H1 (cell line): ENCODE data around the gene PLXDC2. TPM values are rescaled to one million over a fixed set of nuclear protein-coding genes. Genes with fewer than 3 reads are reported as not detected.

Experiments used
- GABPA ChIP-seq: IDR thresholded peaks from 2 replicates; pipeline ENCODE4 v1.6.1; 2011; ENCODE audit warnings: mild to moderate bottlenecking, low read length, moderate library complexity, borderline replicate concordance; ENCODE audit not compliant: insufficient read depth
- HDAC2 ChIP-seq, 2 experiments: fragments of 300-600 bp in 1 of 2; sonication (generic) in 1 of 2; IDR thresholded peaks; 2 replicates each; pipeline ENCODE4 v1.6.1; 2011 to 2012; ENCODE audit warnings: low read depth in 2 of 2, low read length in 2 of 2, mild to moderate bottlenecking in 2 of 2, moderate library complexity in 2 of 2, borderline replicate concordance in 1 of 2, inconsistent platforms in 1 of 2
- KDM4A ChIP-seq: IDR thresholded peaks from one replicate; pipeline ENCODE4 v1.7.1; 2012; ENCODE audit warnings: low read depth, mild to moderate bottlenecking, moderate library complexity, low read length, inconsistent platforms; ENCODE audit not compliant: severe bottlenecking
- RNF2 ChIP-seq: fragments of 200-900, 300-1000 bp; sonication (generic); IDR thresholded peaks from 2 replicates; pipeline ENCODE4 v1.7.1; 2016; ENCODE audit warnings: borderline replicate concordance, low read depth, mild to moderate bottlenecking, antibody characterized with exemption, low read length; ENCODE audit not compliant: poor library complexity, severe bottlenecking; ENCODE audit errors: missing control alignments
- SUZ12 ChIP-seq: fragments of 200-600 bp; sonication (generic); IDR thresholded peaks from 2 replicates; pipeline ENCODE4 v1.6.1; 2012; ENCODE audit warnings: mild to moderate bottlenecking, inconsistent platforms, low read length, moderate library complexity, mixed read lengths
- TBP ChIP-seq: IDR thresholded peaks from 2 replicates; pipeline ENCODE4 v1.6.1; 2011; ENCODE audit warnings: low read depth, low read length, improper control_type of control experiment
- polyA plus RNA-seq, 7 experiments: library from polyadenylated mRNA; depleted of rRNA in 3 of 7; stranded (reverse) in 5 of 7; unstranded in 2 of 7; fragments of >200 nt in 5 of 7; fragments of 200-250 nt in 2 of 7; gene quantifications; 1 replicate in 5 of 7; 2 replicates in 1 of 7; 4 replicates in 1 of 7; pipeline versions ENCODE4 v1.2.1 to v1.2.3, GENCODE V29; 2011 to 2013; ENCODE audit warnings: missing spikeins in 2 of 7, mixed read lengths in 2 of 7
- total RNA-seq: library from RNA; stranded (reverse); fragmentation: NEBNext Ultra II Directional; extraction: Animal tissue kit (Norgen Biotek cat#: 25700); gene quantifications from 2 replicates; pipeline ENCODE4 v1.2.1, GENCODE V29; 2021
- TF ChIP-seq, protein P1 (sequence below): fragments of 300-600 bp; sonication (generic); IDR thresholded peaks from 2 replicates; pipeline ENCODE4 v1.7.1; 2012; ENCODE audit warnings: low read length, moderate library complexity, mild to moderate bottlenecking, inconsistent platforms; ENCODE audit not compliant: insufficient replicate concordance

Gene PLXDC2
- total and polyA plus RNA-seq, 2 of the 8 experiments (the other 6 are each of a cell fraction or from before 2014, with no cell fraction given), result 23.0 to 40.5 TPM

DNA sequence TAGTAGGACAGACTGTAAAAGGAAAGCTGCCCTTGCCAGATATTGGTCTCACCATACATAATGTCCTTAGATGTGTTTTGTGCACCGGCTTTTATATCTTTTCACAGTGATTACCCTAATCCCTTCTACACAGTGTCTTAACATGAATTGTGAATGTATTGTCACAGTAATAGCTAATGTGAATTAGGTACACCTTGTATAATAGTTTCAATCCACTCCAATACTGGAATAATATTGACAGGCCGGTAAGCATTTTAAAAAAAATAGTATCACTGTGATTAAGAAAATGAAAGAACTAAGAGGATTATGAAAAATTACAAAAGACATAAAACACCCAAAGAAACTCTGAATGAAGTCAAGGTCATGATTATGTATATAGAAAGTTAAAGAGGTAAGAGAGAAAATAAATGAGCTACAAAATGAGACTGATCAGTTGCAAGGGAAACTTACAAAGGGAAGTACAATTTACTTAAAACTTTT, 420.9 kb downstream of the PLXDC2 start (continued):
- TF ChIP-seq, protein P1, sequence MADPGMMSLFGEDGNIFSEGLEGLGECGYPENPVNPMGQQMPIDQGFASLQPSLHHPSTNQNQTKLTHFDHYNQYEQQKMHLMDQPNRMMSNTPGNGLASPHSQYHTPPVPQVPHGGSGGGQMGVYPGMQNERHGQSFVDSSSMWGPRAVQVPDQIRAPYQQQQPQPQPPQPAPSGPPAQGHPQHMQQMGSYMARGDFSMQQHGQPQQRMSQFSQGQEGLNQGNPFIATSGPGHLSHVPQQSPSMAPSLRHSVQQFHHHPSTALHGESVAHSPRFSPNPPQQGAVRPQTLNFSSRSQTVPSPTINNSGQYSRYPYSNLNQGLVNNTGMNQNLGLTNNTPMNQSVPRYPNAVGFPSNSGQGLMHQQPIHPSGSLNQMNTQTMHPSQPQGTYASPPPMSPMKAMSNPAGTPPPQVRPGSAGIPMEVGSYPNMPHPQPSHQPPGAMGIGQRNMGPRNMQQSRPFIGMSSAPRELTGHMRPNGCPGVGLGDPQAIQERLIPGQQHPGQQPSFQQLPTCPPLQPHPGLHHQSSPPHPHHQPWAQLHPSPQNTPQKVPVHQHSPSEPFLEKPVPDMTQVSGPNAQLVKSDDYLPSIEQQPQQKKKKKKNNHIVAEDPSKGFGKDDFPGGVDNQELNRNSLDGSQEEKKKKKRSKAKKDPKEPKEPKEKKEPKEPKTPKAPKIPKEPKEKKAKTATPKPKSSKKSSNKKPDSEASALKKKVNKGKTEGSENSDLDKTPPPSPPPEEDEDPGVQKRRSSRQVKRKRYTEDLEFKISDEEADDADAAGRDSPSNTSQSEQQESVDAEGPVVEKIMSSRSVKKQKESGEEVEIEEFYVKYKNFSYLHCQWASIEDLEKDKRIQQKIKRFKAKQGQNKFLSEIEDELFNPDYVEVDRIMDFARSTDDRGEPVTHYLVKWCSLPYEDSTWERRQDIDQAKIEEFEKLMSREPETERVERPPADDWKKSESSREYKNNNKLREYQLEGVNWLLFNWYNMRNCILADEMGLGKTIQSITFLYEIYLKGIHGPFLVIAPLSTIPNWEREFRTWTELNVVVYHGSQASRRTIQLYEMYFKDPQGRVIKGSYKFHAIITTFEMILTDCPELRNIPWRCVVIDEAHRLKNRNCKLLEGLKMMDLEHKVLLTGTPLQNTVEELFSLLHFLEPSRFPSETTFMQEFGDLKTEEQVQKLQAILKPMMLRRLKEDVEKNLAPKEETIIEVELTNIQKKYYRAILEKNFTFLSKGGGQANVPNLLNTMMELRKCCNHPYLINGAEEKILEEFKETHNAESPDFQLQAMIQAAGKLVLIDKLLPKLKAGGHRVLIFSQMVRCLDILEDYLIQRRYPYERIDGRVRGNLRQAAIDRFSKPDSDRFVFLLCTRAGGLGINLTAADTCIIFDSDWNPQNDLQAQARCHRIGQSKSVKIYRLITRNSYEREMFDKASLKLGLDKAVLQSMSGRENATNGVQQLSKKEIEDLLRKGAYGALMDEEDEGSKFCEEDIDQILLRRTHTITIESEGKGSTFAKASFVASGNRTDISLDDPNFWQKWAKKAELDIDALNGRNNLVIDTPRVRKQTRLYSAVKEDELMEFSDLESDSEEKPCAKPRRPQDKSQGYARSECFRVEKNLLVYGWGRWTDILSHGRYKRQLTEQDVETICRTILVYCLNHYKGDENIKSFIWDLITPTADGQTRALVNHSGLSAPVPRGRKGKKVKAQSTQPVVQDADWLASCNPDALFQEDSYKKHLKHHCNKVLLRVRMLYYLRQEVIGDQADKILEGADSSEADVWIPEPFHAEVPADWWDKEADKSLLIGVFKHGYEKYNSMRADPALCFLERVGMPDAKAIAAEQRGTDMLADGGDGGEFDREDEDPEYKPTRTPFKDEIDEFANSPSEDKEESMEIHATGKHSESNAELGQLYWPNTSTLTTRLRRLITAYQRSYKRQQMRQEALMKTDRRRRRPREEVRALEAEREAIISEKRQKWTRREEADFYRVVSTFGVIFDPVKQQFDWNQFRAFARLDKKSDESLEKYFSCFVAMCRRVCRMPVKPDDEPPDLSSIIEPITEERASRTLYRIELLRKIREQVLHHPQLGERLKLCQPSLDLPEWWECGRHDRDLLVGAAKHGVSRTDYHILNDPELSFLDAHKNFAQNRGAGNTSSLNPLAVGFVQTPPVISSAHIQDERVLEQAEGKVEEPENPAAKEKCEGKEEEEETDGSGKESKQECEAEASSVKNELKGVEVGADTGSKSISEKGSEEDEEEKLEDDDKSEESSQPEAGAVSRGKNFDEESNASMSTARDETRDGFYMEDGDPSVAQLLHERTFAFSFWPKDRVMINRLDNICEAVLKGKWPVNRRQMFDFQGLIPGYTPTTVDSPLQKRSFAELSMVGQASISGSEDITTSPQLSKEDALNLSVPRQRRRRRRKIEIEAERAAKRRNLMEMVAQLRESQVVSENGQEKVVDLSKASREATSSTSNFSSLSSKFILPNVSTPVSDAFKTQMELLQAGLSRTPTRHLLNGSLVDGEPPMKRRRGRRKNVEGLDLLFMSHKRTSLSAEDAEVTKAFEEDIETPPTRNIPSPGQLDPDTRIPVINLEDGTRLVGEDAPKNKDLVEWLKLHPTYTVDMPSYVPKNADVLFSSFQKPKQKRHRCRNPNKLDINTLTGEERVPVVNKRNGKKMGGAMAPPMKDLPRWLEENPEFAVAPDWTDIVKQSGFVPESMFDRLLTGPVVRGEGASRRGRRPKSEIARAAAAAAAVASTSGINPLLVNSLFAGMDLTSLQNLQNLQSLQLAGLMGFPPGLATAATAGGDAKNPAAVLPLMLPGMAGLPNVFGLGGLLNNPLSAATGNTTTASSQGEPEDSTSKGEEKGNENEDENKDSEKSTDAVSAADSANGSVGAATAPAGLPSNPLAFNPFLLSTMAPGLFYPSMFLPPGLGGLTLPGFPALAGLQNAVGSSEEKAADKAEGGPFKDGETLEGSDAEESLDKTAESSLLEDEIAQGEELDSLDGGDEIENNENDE, result no peak
- no peak for TF ChIP-seq RNF2
- TF ChIP-seq GABPA, result no peak
- TF ChIP-seq SUZ12, result no peak
- no peak for TF ChIP-seq KDM4A
- no peak for TF ChIP-seq TBP
- TF ChIP-seq HDAC2 (IDR thresholded peaks at IDR 0.05; ENCODE audit: borderline replicate concordance in 1 of 2, low read depth in 2 of 2, low read length in 2 of 2), result no peak
